GM10248 (cell line): ENCODE data around the gene TEX29.

Source experiments
- CTCF ChIA-PET: fragments of 300-600 bp; sonication (Branson Sonifier 250); formaldehyde crosslinking; extraction: SDS; loops from one replicate; lab custom pipeline; 2021; ENCODE audit warnings: antibody characterized with exemption; lab: Yijun Ruan, JAX
- POLR2A ChIA-PET: fragments of 350-650 bp; sonication (Branson Sonifier 250); formaldehyde crosslinking; extraction: SDS; loops from one replicate; lab custom pipeline; 2020; ENCODE audit warnings: antibody characterized with exemption; lab: Yijun Ruan, JAX
- DNase-seq: peaks from one replicate; pipeline ENCODE4 v3.0.0; 2012; ENCODE audit errors: extremely low spot score
- CTCF ChIP-seq: IDR thresholded peaks from 2 replicates; pipeline ENCODE4 v1.5.1; 2012; ENCODE audit warnings: mild to moderate bottlenecking, low read depth; ENCODE audit errors: extremely low read depth, missing control alignments, control extremely low read depth

The TEX29 gene

GRCh38 chr13:111336666-111337065 is 16.2 kb downstream of the TEX29 start:
- POLR2A ChIA-PET = no interaction called here
- no peak for TF ChIP-seq CTCF
- CTCF ChIA-PET = no interaction called here
- DNase-seq = no peak

GRCh38 chr13:111337206-111337605 is 16.8 kb downstream of the TEX29 start:
- ChIA-PET CTCF (no interaction called here), POLR2A (no interaction called here)
- no peak for DNase-seq
- no peak for TF ChIP-seq CTCF

GRCh38 chr13:111337741-111338140 is 17.3 kb downstream of the TEX29 start:
- DNase-seq = no peak
- ChIA-PET POLR2A (no interaction called here), CTCF (no interaction called here)
- TF ChIP-seq CTCF = no peak

- no peak for DNase-seq
- CTCF ChIA-PET = no interaction called here
- POLR2A ChIA-PET = no interaction called here
- no peak for TF ChIP-seq CTCF
Measured at GRCh38 chr13:111338841-111339240, 18.4 kb downstream of the TEX29 start.

- ChIA-PET POLR2A (no interaction called here), CTCF (no interaction called here)
- DNase-seq = no peak
- TF ChIP-seq CTCF = no peak
Measured at GRCh38 chr13:111339366-111340143, 19.1 kb downstream of the TEX29 start.

- ChIA-PET POLR2A (no interaction called here), CTCF (no interaction called here)
- DNase-seq = no peak
- no peak for TF ChIP-seq CTCF
Measured at GRCh38 chr13:111341886-111342285, 21.4 kb downstream of the TEX29 start.
